ENCODE results near the gene PARVA.

PARVA gene

DNA sequence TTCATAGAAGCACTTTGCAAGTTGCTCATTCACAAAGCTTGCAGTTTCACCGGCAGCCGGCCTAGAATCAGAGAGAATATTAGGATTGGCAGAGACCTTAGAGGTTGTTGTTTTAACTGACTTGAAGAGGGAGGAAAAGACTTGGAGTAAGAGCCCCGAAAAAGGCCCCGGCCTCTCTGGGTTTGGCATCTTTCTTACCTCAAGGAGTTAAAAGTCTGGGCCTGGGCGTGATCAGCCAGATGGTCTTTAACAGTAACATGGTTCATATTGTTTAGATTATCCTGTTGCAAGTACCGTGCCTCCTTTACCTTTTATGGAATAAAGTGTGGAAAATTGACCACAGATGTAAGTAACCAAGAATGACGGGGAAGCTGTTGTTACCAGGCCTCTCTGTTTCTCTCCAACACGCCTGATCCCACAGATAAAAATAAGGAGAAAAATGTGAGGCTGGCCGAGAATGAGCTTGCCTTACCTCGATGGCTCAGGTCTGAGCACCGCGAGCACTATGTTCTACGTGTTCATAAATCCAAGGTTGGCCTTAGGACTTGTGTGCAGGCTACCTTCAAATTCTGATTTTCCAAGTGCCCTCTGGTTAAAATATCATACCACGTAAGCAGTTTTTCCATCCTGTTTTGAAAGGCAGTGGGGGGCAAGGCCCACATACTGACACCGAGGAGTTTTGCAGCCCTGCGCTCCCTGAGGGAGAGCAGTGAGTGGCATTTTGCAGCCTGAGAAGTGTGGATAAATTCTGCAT, 56.4 kb downstream of the PARVA start:
- no peak for DNase-seq

DNA sequence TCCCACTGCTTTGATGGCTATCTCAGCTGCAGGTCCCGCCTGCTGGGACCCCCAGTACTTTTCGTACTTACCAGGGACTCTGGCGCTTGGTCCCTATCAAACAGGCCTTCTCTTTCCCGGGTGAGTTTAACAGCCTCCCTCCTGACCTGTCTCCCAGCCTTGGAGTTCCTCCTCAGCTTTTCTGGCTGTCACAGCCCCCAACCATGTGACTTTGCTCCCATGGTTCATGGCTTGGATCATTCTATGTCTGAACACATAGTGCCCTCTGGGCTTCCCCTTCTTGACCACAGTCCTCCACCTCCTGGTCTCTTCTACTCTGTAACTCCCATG, 56.9 kb downstream of the PARVA start:
- no peak for DNase-seq

DNA sequence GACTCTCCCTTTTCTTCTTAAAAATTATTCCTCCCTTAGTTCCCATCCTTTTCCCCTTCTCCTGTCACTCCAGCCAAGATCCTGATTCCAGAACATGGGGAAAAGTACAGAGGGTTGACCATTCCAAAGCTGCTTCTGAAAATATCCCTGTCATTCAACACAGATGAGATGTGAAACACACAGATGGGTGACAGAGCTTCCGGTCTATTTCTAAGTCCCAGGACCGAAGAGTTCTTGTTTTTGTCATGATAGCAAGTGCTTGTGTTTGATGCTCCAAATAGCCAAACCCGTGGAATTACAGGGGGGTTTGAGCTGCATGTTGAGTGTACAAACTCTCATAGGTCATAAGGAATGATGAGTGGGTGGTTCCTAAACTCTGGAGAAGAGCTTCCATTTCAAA, 57.9 kb downstream of the PARVA start:
- DNase-seq: no peak

DNA sequence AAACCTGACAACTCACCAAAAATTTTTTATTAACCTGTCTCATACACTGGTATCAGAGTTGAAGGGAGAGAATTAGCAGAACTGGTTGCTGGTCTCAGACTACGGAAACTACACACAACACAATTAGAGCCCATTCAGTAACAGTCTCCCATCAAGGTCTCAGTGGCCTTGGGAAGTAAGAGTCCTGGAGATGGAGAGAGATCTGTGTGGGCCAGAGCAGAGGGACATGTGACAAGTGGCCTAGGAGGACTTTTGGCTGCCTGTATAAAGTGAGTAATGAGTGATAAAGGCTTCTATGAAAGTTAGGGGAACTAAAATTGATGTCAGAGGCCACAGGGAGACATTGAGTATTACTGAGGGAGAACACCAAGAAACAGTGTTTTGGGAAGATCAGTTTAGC, 58.9 kb downstream of the PARVA start:
- no peak for DNase-seq

DNA sequence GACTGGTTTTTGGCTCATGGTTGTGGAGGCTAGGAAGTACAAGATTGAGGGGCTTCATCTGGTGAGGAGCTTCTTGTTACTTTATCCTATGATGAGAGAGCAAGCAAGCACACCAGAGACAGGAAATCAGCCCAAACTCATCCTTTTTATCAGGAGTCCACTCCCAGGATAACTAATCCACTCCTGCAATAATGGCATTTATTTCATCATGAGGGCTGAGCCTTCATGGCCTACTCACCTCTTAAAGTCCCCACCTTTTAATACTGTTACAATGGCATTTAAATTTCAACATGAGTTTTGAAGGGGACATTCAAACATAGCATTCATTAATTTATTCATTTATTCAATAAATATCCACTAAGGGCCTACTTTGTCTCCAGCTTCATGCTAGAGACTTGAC, 60.9 kb downstream of the PARVA start:
- no peak for DNase-seq

DNA sequence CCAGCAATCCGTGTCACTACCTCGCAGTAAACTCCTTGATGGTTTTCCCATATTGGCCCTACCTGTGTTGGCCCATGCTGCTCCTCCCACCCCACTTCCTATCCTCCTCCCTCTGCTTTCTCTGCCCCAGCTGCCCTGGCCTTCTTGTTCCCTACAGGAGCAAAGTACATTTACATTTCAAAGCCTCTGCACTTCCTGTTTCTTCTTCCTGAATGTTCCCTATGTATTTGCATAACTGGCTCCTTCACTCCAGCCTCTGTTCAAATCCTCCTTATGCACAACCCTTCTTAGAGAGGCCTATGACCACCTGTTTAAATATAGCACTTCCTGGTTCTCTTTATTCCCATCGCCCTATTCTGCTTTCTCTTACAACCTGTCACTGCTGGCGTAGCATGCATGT, 62.2 kb downstream of the PARVA start:
- DNase-seq: no peak

DNA sequence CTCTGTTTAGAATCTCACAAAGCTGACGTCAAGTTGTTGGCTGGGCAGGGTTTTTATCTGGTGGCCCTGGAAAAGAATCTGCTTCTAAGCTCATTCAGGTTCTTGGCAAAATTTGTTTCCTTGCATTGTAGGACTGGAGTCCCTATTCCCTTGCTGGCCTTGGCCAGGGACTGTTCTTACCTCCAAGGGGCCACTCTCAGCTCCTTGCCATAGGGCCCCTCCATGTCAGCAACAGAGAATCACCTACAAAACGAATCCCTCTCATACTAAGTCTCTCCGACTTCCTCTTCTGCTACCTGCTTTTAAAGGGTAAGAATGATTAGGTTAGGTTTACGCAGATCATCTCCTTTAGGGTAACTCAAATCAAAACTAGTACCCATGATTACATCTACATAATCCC, 63.2 kb downstream of the PARVA start:
- DNase-seq: no peak

DNA sequence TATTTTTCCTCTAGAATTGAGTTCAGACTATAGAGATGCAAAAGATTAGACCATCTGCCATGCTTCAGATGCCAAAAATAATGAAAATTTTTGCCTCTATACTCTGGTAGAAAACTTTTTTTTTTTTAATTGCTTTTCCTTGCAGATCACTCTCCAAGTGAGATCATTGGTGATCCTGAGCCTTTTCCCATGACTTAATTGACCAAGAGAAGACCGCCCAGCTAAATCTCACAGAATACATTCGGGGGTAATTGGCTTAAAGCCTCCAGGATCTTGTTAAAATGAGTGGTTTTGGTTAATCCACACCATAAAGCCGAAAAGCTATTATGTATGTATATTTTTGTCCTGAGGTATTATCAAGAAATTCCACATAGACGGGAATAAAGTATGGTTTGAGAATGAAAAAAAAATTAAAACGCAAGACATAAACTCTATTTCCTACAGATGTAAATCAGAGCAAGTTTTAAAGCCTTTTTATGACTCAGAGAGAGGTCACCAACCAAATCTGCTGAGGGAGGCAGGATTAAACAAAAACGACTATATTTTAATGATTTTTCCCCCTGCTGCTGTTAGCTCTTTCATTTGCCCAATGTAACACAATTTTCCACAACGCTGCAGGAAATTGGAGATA, 64.0 kb downstream of the PARVA start:
- no peak for DNase-seq

DNA sequence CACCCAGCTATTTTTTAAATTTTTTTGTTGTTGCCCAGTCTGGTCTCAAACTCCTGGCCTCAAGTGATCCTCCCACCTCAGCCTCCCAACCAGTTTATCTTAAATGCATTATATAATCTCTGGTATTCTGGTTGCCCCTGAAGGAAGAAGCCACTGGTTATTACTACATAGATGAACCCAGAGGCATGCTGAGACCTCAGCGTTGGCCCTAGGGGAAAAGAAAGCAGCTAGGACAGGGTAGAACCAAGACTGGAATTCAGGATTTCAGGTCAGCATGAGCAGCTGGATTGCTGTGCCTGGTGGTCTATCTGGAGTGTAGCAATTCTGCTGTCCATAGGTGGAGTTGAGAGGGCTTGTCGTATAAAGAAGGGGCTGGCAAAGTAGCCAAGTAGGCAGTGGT, 67.2 kb downstream of the PARVA start:
- no peak for DNase-seq

DNA sequence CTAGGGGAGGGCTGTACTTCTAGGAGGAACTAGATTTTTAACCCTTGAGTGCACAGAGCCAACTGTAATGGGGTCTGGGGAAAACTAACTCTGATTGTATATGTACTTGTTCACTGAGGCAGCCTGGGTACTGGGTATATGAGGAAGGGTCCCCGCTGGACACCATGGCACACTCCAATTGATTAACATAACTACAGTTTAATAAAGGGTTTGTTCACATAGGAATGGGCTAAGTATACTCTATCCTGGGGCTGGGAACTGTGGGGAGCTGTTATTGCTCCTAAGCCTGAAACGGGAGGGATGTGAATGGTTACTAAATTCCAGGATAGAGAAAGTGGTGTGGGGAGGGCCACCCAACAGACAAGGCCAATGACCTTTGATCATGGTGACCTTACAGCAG, 67.6 kb downstream of the PARVA start:
- DNase-seq: no peak

DNA sequence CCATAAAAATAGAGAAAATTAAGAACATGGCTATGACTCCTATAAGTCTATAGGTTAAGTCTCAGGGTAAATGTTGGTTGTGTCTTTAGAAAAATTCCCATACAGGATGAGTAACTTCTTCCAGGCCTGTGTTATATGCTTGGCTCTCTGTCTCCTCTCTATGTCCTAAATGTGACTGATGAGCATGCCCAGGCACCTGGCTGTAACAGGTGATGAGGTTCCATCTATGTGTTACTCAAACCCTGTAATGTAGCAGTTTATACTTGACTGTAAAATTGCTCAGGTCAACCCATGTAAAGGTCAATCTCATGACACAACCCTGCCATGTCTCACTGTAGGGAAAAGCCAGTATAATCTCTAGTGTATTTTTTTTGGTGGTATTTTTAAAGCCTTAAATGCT, 69.5 kb downstream of the PARVA start:
- no peak for DNase-seq

DNA sequence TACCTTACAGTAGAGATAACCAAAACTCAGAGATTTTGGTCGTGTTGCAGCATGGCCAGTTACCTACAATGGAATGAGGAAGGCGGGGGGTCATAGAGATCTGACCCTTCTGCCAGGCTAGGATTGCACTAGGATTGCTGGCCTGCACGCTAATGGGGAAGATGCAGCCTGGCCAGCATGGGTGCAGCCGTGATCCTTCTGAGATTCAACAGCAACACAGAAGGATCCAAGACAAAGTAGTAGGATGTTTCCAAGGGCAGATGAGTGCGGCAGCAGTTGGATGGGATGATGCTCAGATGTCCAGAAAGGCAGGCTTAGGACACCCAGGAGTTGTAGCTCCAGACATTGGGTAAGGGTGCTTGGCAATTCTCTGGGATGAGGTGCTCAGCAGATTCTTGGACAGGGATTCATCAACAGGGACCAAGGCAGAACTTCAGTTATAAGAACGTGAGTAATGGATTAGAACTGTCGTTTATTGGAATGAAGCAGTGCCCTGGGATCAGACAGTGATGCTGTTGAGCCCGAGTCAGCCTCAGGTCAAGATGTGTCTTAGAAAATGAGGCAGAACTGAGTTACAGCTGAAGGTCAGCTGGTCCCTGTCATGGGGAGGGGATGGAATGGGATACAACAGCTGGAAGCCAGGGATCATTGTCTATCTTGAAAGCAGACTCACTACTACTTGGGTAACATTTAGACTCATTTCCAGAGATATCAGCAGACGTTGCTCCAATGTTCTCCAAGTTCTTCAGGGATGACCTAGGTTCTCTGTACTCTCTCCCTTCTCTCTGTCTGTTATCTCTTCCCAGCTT, 71.0 kb downstream of the PARVA start:
- no peak for DNase-seq

DNA sequence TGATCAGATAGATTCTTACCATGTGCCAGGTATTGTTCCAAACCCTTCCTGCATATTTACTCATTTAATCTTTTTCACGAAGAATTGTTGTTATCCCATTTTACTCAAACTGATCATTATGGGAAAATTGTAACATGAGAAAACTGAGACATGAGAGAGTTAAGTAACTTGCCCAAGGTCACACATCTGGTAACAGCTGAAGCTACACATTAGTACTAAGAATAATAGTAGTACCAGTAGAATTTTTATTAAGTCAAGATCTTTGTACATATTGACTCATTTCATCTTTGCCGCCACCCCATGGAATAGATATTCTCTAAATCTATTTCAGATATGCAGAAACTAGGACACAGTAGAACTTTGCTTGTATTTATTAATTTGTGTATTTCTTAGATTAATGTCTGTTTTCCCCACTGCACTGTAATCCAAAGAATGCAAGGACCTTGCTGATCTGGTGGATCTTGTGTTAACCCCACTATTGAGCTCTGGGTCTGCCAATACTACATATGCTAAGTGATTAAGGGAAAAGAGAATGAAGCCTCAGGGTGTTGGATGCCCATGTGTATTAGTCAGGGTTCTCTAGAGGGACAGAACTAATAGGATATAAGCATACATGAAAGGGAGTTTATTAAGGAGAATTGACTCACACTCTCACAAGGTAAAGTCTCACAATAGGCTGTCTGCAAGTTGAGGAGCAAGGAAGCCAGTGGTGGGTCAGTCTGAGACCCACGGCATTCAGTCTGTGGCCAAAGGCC, 72.8 kb downstream of the PARVA start:
- no peak for DNase-seq

DNA sequence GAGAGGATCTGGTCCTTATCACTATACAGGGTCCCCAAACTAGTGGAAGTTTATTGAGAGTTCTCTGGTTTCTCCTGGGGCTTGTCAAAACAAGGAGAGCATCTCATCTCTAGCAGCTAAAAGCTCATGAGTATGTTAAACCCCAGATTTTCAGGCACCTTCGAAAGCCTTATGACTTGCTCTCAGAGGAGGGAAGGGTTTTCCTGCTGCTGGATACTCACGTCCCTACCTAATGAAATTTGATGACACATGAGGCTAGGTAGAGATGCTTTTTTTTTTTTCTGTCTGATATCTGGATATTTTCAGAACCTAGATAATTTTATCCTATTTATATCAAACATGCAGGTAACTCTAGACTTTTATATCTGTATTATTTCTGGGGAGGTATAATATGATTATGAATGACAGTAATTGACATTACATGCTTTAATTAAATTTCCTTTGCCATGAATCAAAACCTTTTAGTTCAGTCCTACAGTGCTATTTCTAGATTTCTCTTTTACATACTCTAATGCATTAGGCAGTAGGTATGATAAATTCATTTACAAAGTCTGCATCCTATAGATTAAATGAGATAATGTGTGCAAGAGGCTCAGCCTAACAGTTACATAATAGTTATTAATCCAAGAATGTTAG, 73.9 kb downstream of the PARVA start:
- DNase-seq: no peak

DNA sequence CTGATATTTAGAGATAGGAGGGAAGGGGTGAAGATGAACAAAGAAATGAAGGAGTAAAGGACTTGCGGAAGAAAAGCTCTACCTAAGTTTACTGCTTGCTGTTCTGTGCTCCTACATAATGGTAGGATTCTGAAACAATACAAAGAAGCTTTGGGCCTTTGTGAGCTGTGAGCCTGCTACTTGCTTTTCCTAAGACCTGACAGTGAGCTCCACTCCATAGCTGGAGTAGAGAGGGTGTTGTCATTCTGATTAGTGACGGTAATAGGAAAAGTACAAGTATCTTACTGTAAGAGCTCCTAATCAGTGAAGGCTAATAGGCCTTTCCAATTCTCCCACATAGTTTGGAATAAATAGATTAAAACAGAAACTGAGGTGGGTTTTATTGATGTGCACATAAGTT, 75.9 kb downstream of the PARVA start:
- DNase-seq: no peak

DNA sequence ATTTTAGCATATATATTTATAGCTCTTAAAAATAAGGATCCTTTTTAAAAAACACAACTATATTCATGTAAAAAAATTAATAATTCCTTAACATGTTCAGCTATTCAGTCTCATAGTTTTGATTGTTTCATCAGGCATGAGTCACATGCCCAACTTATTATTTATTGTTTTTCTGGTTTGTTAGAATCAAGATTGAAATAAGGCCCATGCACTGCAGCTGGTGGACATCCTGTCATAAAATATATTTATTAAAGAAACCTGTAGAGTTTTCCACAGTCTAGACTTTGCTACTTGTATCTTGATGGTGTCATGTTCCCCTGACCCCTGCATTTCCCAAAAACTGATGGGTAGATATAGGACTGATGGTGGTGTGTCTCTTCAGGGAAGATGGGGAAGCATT, 77.4 kb downstream of the PARVA start:
- DNase-seq: no peak

DNA sequence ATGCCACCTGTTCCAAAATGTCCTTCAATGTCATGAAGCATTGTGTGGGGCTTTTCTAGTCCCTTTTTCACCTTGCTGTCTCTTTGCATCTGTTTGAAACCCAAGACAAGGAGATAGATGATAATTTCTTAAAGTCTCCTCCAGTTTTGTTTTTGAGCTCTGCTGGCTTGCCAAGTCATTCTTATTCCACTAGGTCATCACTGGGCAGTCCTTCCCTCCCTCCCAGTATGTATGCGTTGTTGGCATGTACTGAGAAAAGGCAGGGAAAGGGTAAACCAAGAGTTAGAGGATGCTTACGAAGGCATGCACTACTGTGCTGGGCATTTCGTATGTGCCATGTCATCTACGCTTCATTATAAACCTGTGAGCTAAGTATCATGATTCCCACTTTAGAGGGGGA, 78.6 kb downstream of the PARVA start:
- DNase-seq: no peak

DNA sequence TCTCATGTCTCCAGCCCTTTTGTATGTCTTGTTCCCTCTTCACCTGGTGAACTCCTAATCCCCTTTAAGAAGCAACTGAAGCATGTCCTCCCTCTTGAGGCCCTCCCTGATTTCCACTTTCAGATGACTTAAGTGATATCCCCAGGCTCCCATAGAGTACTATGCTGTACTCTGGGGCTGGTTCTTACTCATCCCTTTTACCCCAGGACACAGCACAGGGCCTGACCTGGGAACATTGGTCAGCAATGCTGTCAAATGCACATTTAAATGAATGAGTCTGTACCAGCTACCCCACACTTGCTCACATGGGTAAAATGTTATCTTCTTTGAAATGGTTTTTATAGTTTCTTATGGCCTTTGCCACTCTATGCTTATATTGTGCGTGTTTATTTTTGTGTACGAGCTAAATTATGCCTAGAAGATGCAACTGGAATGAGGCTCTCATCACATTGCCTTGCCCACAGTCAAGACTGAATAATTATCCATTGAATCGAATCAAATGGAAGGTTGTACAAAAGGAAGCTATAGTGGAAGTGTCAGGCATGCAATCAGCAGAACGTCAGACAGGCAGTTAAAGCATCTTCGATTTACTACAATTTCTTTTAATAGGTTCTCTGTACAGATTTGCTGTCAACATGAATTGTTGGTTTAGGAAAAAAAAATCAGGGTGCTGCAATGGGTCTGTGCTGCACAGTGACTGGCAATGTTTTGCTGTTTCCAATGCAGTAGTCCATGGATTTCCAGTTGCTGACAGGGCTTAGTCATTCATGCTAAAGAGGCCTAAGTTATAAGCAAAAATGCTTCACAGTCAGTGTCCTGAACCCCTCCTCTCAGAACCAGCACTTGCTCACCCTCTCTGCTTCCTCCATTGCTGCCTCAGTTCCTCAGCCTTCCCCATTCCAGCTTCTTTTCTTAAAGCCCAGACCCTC, 79.5 kb downstream of the PARVA start:
- no peak for DNase-seq

DNA sequence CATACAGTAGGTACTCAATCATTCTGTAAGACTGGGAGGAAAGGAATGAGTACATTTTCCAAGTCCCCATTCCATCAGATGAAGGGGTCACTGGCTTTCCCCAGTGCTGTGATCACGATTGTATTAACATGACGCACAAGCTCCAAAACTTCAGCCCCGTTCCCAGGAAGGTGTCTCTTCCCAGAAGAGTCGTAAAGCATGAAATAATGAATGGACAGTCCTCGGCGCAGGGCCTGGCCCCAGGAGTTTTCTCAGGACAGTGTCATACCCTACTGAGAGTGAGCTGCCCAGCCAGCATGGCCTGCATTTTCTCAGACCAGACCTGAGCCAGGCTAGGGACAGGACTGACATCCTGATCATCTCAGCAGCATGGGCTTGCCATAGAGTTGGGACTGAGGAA, 80.7 kb downstream of the PARVA start:
- DNase-seq: no peak

DNA sequence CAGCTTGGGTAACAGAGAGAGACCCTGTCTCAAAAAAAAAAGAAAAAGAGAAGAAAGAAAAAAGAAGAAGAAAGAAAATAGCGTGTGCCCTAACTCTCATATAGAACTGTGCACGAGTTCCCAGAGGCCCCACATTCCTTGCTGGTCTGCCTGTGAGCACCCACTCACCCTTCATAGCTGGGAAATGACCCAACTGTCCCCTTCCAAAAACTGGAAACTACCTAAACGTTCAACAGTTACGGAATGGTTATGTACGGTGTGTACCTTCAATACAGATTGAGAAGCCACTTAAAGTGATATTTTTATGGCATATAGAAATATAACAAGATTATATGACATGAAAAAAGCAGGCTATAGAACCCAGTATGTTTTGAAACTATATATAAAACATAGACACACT, 82.0 kb downstream of the PARVA start:
- DNase-seq: no peak

DNA sequence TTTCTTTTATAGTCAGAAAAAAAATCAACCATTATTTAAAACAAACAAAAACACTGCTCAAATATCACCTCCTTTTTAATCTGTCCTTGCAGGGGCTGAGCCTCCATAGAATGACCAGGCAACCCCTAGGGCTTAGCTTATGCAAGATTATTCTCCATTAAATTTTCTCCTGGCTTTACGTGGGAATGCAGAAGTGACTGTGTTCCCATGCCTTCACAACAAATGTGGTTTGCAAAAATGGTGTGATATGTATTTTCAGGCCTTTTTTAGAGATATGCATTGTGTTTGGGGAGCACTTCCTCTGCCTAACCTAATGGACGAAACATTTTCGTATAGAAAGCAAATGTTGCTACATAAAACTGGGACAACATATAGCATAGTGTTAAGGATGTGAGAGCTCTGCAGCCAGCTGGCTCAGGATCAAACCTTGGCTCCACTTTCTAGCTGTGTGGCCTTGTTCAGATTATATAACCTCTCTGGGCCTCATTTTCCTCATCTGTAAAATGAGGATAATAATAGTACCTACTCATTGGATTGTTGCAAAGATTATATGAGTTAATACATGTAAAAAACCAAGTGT, 82.6 kb downstream of the PARVA start:
- no peak for DNase-seq

DNA sequence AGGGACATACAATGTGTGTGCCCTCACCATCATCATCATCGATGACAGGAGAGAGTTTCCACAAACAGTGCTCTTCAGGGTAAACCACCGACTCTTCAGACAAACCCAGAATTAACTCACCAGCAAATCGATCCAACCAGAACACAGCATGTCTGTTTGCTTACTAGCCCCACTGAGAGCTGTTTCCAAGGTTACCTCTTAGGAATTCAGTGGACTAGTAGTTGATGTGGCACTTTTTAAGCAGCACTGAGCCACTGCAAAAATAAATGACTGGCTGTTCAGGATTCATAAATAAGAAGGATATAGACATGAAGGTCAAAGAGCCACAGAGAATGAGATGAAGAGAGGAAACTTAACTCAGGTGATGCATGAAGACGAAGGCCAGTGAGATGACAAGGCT, 83.1 kb downstream of the PARVA start:
- no peak for DNase-seq
